ENCODE data around the gene ADGRB3.

ADGRB3 gene

GRCh38 chr6:69129046-69129445 is 494.0 kb downstream of the ADGRB3 start:
- Mint-ChIP-seq H3K9me3 (peaks cover 6% of the 10 kb centered on the region), H3K4me1 (no peaks in the 10 kb centered on the region), H3K27me3 (no peaks in the 10 kb centered on the region), H3K4me3 (no peak overlapping the region), H3K27ac (no peak overlapping the region), H3K36me3 (no peaks in the 10 kb centered on the region)

GRCh38 chr6:69135927-69136326 is 500.8 kb downstream of the ADGRB3 start:
- no peak overlapping the region for H3K4me3 Mint-ChIP-seq
- no peaks in the 10 kb centered on the region for H3K4me1 Mint-ChIP-seq
- no peaks in the 10 kb centered on the region for H3K36me3 Mint-ChIP-seq
- no peaks in the 10 kb centered on the region for H3K27me3 Mint-ChIP-seq
- no peak overlapping the region for H3K27ac Mint-ChIP-seq
- peaks cover 11% of the 10 kb centered on the region for H3K9me3 Mint-ChIP-seq

GRCh38 chr6:69138148-69138547 is 503.1 kb downstream of the ADGRB3 start:
- Mint-ChIP-seq H3K9me3 (peaks cover 11% of the 10 kb centered on the region), H3K4me3 (no peak overlapping the region), H3K27me3 (no peaks in the 10 kb centered on the region), H3K4me1 (no peaks in the 10 kb centered on the region), H3K36me3 (no peaks in the 10 kb centered on the region), H3K27ac (no peak overlapping the region)

- Mint-ChIP-seq H3K27me3 (no peaks in the 10 kb centered on the region), H3K4me3 (no peak overlapping the region), H3K27ac (no peak overlapping the region), H3K9me3 (peaks cover 9% of the 10 kb centered on the region), H3K4me1 (no peaks in the 10 kb centered on the region), H3K36me3 (no peaks in the 10 kb centered on the region)
Measured at GRCh38 chr6:69138893-69139494, 503.9 kb downstream of the ADGRB3 start.

GRCh38 chr6:69145062-69145461 is 510.0 kb downstream of the ADGRB3 start:
- Mint-ChIP-seq H3K27me3 (no peaks in the 10 kb centered on the region), H3K27ac (no peak overlapping the region), H3K4me3 (no peak overlapping the region), H3K4me1 (no peaks in the 10 kb centered on the region), H3K36me3 (no peaks in the 10 kb centered on the region), H3K9me3 (peaks cover 3% of the 10 kb centered on the region)

GRCh38 chr6:69146385-69146784 is 511.3 kb downstream of the ADGRB3 start:
- Mint-ChIP-seq H3K4me3 (no peak overlapping the region), H3K36me3 (no peaks in the 10 kb centered on the region)

GRCh38 chr6:69155467-69155866 is 520.4 kb downstream of the ADGRB3 start:
- H3K36me3 Mint-ChIP-seq, result no peaks in the 10 kb centered on the region
- H3K27me3 Mint-ChIP-seq, result no peaks in the 10 kb centered on the region
- no peak overlapping the region for H3K4me3 Mint-ChIP-seq
- H3K4me1 Mint-ChIP-seq, result no peaks in the 10 kb centered on the region
- no peaks in the 10 kb centered on the region for H3K9me3 Mint-ChIP-seq
- H3K27ac Mint-ChIP-seq, result no peak overlapping the region

More at GRCh38 chr6:69146385-69146784, 511.3 kb downstream of the ADGRB3 start:
- Mint-ChIP-seq H3K4me1 (no peaks in the 10 kb centered on the region), H3K9me3 (no peaks in the 10 kb centered on the region), H3K27ac (no peak overlapping the region), H3K27me3 (no peaks in the 10 kb centered on the region)

- no peaks in the 10 kb centered on the region for H3K27me3 Mint-ChIP-seq
- no peaks in the 10 kb centered on the region for H3K36me3 Mint-ChIP-seq
- H3K9me3 Mint-ChIP-seq, result no peaks in the 10 kb centered on the region
- H3K4me1 Mint-ChIP-seq, result no peaks in the 10 kb centered on the region
- no peak overlapping the region for H3K4me3 Mint-ChIP-seq
- H3K27ac Mint-ChIP-seq, result no peak overlapping the region
Measured at GRCh38 chr6:69162811-69163210, 527.7 kb downstream of the ADGRB3 start.

- H3K4me1 Mint-ChIP-seq, result no peaks in the 10 kb centered on the region
- no peaks in the 10 kb centered on the region for H3K36me3 Mint-ChIP-seq
- no peak overlapping the region for H3K4me3 Mint-ChIP-seq
- no peak overlapping the region for H3K27ac Mint-ChIP-seq
- H3K9me3 Mint-ChIP-seq, result no peaks in the 10 kb centered on the region
- H3K27me3 Mint-ChIP-seq, result no peaks in the 10 kb centered on the region
Measured at GRCh38 chr6:69164564-69165229, 529.6 kb downstream of the ADGRB3 start.

- H3K9me3 Mint-ChIP-seq, result peaks cover 4% of the 10 kb centered on the region
- H3K27ac Mint-ChIP-seq, result no peak overlapping the region
- no peaks in the 10 kb centered on the region for H3K4me1 Mint-ChIP-seq
- no peaks in the 10 kb centered on the region for H3K36me3 Mint-ChIP-seq
- no peaks in the 10 kb centered on the region for H3K27me3 Mint-ChIP-seq
- H3K4me3 Mint-ChIP-seq, result no peak overlapping the region
Measured at GRCh38 chr6:69179681-69180080, 544.6 kb downstream of the ADGRB3 start.

GRCh38 chr6:69180361-69181067 is 545.4 kb downstream of the ADGRB3 start:
- H3K27me3 Mint-ChIP-seq, result no peaks in the 10 kb centered on the region
- H3K4me1 Mint-ChIP-seq, result no peaks in the 10 kb centered on the region
- H3K36me3 Mint-ChIP-seq, result no peaks in the 10 kb centered on the region
- H3K9me3 Mint-ChIP-seq, result peaks cover 4% of the 10 kb centered on the region
- no peak overlapping the region for H3K4me3 Mint-ChIP-seq
- no peak overlapping the region for H3K27ac Mint-ChIP-seq

GRCh38 chr6:69181964-69182363 is 546.9 kb downstream of the ADGRB3 start:
- no peak overlapping the region for H3K4me3 Mint-ChIP-seq
- H3K36me3 Mint-ChIP-seq, result no peaks in the 10 kb centered on the region
- H3K9me3 Mint-ChIP-seq, result peaks cover 4% of the 10 kb centered on the region
- H3K27me3 Mint-ChIP-seq, result no peaks in the 10 kb centered on the region
- H3K4me1 Mint-ChIP-seq, result no peaks in the 10 kb centered on the region
- H3K27ac Mint-ChIP-seq, result no peak overlapping the region

GRCh38 chr6:69185276-69185675 is 550.2 kb downstream of the ADGRB3 start:
- Mint-ChIP-seq H3K9me3 (no peaks in the 10 kb centered on the region), H3K27ac (no peak overlapping the region), H3K36me3 (no peaks in the 10 kb centered on the region), H3K4me1 (no peaks in the 10 kb centered on the region), H3K27me3 (no peaks in the 10 kb centered on the region), H3K4me3 (no peak overlapping the region)

- Mint-ChIP-seq H3K4me1 (no peaks in the 10 kb centered on the region), H3K4me3 (no peak overlapping the region), H3K36me3 (no peaks in the 10 kb centered on the region), H3K9me3 (no peaks in the 10 kb centered on the region), H3K27me3 (no peaks in the 10 kb centered on the region), H3K27ac (no peak overlapping the region)
Measured at GRCh38 chr6:69202768-69203167, 567.7 kb downstream of the ADGRB3 start.

- Mint-ChIP-seq H3K4me1 (no peaks in the 10 kb centered on the region), H3K27ac (no peak overlapping the region), H3K36me3 (no peaks in the 10 kb centered on the region), H3K9me3 (peaks cover 6% of the 10 kb centered on the region), H3K27me3 (no peaks in the 10 kb centered on the region), H3K4me3 (no peak overlapping the region)
Measured at GRCh38 chr6:69216127-69216526, 581.0 kb downstream of the ADGRB3 start.

GRCh38 chr6:69217343-69217742 is 582.3 kb downstream of the ADGRB3 start:
- no peaks in the 10 kb centered on the region for H3K27me3 Mint-ChIP-seq
- no peak overlapping the region for H3K27ac Mint-ChIP-seq
- peaks cover 6% of the 10 kb centered on the region for H3K9me3 Mint-ChIP-seq
- no peak overlapping the region for H3K4me3 Mint-ChIP-seq
- no peaks in the 10 kb centered on the region for H3K36me3 Mint-ChIP-seq
- H3K4me1 Mint-ChIP-seq, result no peaks in the 10 kb centered on the region

Measured in activated naive CD4-positive, alpha-beta T cell treated with anti-CD3 and anti-CD28 coated beads, Interleukin-2, amount 50 U/mL, for 24 hours (primary cell).